ENCODE results near the gene PPP1R13B.
A peak's percentile ranks its signal among the peaks of the same experiment; 100 is the strongest.

The PPP1R13B gene

GRCh38 chr14:103880348-103881267 is 33.2 kb upstream of the PPP1R13B start:
- no peak for DNase-seq

DNA sequence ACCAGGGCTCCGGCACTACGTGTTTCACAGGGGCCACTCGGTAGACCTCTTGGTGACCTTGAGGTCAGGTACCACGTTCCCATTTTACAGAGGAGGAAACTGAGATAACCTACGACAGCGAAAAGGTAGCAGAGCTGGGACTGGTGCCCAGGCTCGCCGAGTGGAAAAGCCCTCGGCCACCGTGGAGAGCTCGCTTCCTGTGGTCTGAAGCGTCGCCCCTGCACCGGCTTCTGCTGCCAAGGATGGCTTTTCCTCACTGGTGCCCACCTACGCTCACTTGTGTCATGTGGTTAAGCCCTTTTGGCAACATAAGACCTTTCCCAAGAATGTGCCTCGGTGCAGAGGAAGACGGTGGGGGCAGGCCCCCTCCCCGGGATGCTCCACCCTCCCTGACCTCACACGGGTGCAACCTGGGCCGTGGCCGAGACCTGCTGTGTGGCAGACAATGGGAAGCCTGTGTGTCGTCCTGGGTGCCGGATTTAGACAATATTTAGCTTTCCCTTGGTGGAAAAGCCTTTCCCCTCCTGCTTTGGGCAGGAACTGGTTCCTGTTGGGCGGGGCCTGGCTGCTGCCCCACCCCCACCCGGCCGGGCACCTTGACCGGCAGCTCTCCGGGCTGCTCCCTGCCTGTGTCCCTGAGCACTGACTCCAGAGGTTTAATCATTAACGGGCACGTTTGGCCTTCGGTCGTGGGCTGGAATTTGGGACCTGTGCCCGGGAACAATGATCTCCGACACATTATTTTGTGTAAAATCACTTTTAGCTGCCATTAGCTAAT is 32.4 kb upstream of the PPP1R13B start:
- DNase-seq: peak; percentile 55

DNA sequence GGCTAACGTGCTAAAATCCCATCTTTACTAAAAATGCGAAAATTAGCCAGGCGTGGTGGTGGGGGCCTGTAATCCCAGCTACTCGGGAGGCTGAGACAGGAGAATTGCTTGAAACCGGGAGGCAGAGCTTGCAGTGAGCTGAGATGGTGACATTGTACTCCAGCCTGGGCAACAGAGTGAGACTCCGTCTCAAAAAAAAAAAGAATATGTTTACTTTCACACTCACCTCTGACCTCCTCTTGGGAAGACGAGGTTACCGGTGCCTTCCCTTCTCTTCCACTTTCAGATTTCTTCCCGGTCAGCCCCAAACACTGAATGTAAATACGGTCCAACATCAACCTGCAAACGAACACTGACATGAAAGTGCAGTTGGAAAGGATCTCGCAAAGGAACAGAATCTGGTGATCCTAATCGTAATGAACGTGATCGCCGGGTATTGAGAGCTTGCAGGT is 31.8 kb upstream of the PPP1R13B start:
- DNase-seq: no peak

DNA sequence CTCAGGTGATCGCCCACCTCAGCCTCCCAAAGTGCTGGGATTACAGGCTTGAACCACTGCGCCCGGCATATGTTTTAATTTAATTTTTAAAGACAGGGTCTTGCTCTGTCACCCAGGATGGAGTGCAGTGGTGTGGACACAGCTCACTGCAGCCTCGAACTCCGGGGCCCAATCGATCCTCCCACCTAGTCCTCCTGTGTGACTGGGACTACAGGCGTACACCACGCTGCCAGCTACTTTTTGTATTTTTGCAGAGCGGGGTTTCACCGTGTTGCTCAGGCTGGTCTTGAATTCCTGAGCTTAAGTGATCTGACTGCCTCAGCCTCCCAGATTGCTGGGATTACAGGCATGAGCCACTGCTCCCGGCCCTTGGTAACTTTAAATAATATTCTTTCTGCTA is 30.8 kb upstream of the PPP1R13B start:
- no peak for DNase-seq

GRCh38 chr14:103875010-103875409 is 27.6 kb upstream of the PPP1R13B start:
- no peak for DNase-seq

DNA sequence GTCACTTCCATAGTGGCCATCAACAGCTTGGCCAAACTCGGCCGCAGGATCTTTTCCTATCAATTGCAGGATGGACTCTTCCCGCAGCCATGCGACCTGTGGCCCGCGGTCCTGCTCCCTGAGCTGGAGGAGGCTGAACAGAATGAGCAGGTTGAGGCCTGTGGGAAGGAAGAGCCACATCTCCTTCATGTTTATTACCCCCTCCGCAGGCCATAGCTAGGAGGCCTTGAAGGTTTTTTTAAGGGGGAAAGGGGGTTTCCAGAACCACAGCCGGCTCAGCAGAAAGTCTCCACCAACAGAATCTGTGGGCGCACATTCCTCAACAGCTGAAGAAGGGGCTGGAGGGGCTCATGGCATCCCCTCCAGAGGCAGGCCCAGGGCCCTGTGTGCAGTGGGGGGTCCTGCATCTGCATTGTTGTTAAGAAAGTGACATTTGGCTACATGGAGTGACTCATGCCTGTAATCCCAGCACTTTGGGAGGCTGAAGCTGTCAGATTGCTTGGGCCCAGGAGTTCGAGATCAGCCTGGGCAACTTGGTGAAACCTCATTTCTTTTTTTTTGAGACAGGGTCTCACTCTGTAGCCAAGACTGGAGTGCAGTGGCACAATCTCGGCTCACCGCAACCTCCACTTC is 25.2 kb upstream of the PPP1R13B start:
- no peak for DNase-seq

GRCh38 chr14:103871596-103872480 is 24.5 kb upstream of the PPP1R13B start:
- peak; percentile 83 for DNase-seq

DNA sequence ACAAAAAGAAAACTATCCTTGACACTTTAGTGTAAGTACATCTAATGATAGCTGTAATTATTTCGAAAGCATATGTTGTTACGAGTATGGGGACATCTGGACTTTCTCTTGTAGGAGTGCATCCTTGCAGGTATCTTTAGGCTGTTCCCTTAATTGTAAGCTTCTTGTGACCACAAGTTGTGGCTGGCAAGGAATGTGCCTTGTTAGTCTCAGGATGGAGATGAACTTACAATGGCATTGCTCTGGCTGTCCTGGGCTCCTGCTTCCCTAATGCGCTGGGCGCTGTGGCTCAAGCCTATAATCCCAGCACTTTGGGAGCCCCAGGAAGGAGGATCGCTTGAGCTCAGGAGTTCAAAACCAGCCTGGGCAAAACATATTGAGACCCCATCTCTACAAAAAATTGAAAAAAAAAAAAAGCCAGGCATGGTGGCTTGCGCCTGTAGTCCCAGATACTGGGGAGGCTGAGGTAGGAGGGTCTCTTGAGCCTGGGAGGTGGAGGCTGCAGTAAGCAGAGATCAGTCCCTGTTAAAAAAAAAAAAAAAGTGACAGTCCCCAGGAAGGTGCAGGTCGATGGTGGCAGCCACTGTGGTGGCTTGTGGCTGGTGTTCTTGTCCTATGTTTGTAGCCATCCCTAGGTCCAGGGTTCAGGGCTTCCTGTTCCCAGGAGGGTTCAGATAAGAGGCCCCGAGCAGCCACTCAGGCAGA is 23.7 kb upstream of the PPP1R13B start:
- no peak for DNase-seq

DNA sequence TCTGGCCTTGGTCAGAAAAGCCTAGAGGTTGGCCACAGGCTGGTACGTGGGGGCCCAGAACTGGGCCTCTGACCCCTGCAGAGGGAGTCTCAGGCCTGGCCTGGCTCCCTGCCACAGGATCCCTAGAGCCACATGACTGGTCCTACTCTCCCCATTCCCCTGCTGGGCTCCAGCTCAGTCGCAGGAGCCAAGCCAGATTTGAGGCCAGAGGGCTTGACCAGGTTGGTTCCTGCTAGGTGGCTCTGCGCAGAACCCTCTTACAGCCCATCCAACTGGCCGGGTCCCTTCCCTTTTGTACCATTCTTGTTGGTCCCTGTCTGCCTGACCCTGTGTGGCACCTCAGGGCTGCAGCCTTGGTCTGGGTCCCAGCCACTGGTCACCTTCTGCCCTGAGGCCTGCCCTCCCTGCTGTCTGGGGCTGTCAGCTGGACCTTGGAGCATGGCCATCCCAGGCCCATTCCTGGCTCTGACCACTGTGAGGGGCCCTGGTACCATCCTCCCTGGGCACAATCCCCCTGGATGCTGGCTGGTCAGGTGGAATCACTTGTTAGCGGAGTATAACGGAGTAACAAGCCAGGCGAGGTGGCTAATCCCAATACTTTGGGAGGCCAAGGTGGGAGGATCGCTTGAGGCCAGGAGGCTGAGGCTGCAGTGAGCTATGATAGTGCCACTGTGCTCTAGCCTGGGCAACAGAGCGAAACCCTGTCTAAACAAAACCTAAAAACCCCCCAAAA is 22.9 kb upstream of the PPP1R13B start:
- no peak for DNase-seq

DNA sequence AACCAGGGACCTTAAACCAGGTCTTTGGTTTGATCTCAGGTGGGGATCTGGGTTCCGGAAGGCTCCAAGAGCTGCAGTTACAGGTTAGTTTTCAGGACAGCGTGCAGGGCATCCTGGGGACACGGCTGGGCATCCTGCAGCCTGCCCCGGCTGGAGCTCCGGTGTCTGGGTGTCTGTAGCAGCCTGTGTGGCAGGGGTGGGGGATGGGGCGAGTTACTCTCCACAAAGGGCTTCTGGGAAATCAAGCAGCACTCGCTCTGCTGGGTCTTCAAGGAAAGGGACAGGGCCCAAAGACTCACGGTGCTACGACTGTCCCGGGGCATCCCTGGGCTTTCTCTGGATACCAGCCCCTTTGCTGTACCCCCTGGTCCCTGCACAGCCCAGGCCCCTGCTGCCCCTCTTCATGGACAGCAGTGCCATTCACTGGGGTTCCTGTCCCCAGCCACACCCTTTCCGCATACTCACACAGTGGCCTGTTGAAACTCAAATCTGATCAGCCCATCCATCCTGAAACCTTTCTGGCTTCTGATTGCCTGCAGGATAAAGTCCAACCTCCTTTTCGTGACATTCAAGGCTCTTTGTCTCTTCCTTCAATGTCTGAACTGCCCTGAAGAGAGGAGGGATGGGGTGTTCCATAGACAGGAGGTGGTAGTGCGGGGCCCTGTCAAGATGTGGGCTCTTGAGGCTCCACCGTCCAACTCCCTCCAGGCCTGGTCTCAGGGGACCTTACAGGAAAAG is 22.2 kb upstream of the PPP1R13B start:
- DNase-seq: no peak

DNA sequence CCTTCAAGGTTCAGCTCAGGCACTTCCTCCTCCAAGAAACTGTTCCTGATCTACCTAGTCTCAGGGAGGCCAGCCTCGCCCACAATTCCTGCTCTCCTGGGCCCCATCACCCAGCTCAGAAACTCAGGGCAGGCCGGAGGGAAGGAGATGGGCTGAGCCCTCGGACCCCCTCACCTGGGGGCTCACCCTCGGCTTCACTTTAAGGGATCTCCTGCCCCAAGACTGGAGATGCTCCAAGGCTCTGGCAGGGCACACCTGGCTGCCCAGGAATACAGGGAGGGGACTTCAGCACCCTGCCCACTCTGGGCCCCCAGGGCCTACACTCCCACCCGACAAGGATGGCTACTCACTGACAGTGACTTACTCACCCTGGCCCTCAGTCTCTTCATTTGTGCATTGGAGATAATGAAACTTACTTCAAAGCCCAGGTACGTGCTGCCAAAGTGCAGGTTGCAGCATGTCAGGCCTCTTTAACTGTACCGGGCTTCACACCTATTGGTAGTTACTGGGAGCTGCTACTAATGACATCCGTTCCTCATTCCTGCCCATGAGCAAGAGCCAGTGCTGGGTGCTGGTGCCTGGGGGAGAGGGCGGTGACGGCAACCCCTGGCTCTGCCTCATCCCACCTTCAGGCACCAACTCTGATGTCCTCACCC is 21.0 kb upstream of the PPP1R13B start:
- DNase-seq: no peak

DNA sequence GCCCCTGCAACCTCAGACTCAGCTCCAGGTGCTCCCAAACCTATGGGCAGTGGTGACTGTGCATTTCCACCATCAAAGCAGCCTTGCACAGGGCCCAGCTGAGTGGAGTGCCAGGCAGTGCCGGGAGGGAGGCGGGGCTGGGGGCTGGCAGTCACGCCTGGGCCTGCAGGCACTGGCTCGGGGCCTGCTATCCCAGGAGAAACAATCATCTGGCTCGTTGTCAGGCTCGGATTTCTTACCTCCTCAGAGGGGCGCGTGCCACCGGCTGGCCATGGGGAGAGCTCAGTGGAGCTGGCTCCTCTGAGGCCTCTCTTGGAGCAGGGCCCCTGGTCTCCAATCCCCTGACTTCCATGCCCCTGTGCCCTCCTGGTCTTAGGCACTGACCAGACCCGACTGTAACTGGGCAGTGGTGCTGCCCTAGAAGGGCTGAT is 20.2 kb upstream of the PPP1R13B start:
- no peak for DNase-seq

DNA sequence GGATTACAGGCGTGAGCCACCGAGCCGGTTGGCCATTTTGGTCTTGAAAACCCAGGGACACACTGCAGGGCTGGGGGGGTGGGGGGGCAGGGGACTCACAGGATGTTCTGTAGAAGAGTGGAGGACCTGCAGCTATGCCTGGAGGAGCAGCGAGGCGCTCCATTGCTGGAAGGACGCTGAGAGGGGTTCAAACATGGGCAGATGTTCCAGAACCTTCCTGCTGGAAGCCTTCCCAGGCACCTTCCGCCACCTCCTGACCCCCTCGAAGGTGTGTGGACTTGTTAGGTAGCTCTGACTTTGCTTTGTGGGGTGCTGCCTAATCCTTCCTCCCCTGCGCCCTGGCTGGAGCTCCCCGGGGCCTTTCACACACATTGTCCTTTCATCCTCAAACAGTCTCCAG is 19.6 kb upstream of the PPP1R13B start:
- DNase-seq: no peak

GRCh38 chr14:103863245-103863644 is 15.9 kb upstream of the PPP1R13B start:
- DNase-seq: no peak

- DNase-seq: no peak
These were observed 15.0 kb upstream of the PPP1R13B start for GRCh38 chr14:103862393-103862782.

DNA sequence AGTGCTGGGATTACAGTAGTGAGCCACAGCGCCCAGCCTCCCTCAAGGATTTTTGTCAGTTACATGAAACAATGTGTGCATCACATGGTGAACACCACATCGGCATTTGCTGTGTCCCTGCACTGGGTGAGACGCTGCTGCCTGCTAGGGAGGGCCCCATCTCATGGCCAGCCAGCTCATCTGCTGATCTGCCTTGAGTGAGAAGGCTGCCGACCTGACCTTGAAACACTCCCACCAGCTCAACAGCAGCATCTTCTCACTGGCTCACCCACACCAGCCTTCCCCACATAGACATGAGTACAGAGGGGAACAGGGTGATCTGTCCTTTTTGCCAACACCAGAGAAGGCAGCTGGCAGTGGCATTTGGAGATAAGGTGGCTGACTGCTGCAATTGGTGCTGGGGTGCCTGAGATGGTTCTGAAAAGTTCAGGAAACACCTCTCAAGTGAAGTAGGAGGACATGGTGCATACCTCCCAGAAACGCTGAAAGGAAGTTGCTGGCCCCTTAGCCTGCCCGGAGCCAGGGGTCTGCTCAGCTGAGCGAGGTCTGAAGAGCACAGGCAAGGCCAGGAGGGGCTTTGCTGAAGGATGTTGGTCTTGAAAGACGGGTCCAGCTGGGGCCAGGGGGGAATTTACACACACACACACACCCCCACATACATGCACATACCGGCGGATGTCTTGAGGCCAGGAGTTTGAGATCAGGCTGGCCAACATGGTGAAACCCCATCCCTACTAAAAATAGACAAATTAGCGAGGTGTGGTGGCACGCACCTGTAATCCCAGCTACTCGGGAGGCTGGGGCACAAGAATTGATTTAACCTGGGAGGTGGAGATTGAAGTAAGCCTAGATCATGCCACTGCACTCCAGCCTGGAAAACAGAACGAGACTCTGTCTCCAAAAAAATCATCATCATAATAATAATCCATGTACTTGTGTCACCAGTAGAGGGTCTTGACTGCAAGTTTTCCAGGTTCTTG is 14.3 kb upstream of the PPP1R13B start:
- no peak for DNase-seq

DNA sequence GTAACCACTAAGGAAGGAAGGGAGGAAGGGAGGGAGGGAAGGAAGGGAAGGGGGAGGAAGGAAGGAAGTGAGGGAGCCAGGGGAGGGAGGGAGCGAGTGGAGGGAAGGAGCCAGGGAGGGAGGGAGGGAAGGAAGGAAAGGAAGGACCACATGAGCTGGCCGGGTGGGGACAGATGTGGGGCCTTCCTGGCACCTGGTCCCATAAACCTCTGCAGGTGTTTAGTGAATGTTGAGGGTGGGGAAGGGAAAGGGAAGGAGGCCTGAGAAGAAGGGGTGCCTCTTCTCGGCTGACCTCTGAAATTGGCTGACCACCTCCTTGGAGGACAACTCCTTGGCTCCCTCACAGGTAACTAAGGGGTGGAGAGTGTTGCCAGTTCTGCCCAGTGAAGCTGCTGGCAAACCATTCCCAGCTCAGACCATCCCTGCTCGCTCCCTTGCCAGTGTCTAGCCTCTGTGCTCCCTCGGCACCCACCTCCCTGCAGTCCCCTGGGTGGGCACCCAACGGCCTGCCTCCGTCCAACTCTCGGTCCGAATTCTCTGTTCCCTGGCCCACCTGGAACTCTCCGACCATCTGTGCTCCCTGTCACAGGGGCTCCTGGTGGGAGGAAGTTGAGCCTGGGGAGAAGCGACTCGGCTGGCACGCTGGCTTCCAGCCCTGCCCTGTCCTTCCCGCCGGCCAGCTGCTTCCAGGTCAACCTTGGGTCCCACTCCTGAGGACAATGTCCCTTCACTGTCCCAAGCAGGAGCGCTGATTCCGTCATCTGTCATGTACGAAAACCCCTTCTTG is 12.2 kb upstream of the PPP1R13B start:
- no peak for DNase-seq
